Peyer's patch (tissue), 4 donors: ENCODE data around the gene FILIP1L.

Experiments used
- CTCF ChIP-seq, 6 experiments: fragments of 450-650 bp in 4 of 6; fragments of 200-600 bp in 2 of 6; sonication (generic) in 1 of 6; IDR thresholded peaks; one replicate each; pipeline ENCODE4 v1.5.1; 2017 to 2019; ENCODE audit warnings: antibody characterized with exemption in 6 of 6, mild to moderate bottlenecking in 3 of 6, moderate library complexity in 1 of 6
- POLR2A ChIP-seq, 2 donors: fragments of 450-650 bp; IDR thresholded peaks; one replicate each; pipeline ENCODE4 v1.5.1; 2017; ENCODE audit warnings: antibody characterized with exemption in 2 of 2, mild to moderate bottlenecking in 2 of 2, moderate library complexity in 2 of 2

DNA sequence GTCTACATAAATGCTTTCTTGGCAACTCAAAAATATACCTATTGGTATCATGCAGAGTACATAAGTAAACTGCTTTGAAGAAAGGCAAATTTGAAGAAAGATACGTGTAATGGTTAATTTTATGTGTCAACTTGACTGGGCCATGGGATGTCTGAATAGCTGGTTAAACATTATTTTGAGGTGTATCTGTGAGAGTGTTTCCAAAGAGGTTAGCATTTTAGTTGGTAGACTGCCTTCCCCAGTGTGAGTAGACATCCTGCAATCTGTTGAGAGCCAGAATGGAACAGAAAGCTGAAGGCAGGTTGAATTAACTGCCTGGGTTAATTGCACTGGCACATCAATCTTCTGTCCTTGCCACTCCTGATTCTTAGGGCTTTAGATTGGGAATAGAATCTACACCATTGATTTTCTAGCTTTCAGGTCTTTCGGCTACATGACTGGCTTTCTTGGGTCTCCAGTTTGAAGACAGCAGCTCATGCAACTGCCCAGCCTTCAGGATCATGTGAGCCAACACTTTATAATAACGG is 198.3 kb downstream of the FILIP1L start:
- TF ChIP-seq POLR2A (IDR thresholded peaks at IDR 0.05) (no peak), CTCF (IDR thresholded peaks at IDR 0.05) (no peak)
